ENCODE measurements around the gene ARPP19. TPM values are rescaled to one million over a fixed set of nuclear protein-coding genes. Genes with fewer than 3 reads are reported as not detected.

Gene ARPP19
- total RNA-seq, 1 experiment from 2014 or later = 163 TPM

DNA sequence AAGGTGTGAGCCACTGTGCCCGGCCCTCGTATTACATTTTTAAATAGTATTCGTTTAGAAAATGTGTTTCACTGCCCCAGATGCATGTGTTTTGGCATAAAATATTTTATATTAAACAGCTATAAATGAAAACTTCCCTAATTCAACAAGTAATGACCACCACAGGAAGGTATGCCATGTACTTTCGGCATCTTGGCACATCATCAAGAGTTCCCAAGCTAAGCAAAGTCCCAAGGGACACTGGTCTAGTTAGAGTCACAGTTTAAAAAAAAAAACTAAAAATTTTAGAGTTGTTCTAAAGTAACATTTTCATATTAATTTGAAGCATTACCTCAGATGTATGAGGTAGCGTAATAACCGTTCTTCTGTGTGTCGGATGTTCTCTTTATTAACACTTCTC, 15.6 kb upstream of the ARPP19 start:
- no TSS peak for BruUV-seq (replicated peaks)
- no peak for ATAC-seq
- no peaks in the 10 kb centered on the region for H3K27me3 ChIP-seq (ENCODE audit: insufficient read depth, low read length)
- no peak overlapping the region for H3K9ac ChIP-seq (ENCODE audit: low read length)
- H3K9me2 ChIP-seq (ENCODE audit: insufficient read depth) = no peaks in the 10 kb centered on the region
- H3K4me2 ChIP-seq (ENCODE audit: low read length) = no peak overlapping the region
- H3K79me2 ChIP-seq (ENCODE audit: insufficient read depth, low read length) = no peaks in the 10 kb centered on the region
- no peak for TF ChIP-seq ZFX (IDR thresholded peaks at IDR 0.05)
- no peak for TF ChIP-seq RAD21 (IDR thresholded peaks at IDR 0.05; ENCODE audit: low read depth)
- TF ChIP-seq SRF (IDR thresholded peaks at IDR 0.05; ENCODE audit: low read depth) = no peak
- TF ChIP-seq, protein P1, sequence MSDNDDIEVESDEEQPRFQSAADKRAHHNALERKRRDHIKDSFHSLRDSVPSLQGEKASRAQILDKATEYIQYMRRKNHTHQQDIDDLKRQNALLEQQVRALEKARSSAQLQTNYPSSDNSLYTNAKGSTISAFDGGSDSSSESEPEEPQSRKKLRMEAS (IDR thresholded peaks at IDR 0.05) = no peak
- TF ChIP-seq TCF7L2 (IDR thresholded peaks at IDR 0.05; ENCODE audit: borderline replicate concordance, extremely low read depth, insufficient read depth, insufficient read length) = no peak
- TF ChIP-seq, protein P2, sequence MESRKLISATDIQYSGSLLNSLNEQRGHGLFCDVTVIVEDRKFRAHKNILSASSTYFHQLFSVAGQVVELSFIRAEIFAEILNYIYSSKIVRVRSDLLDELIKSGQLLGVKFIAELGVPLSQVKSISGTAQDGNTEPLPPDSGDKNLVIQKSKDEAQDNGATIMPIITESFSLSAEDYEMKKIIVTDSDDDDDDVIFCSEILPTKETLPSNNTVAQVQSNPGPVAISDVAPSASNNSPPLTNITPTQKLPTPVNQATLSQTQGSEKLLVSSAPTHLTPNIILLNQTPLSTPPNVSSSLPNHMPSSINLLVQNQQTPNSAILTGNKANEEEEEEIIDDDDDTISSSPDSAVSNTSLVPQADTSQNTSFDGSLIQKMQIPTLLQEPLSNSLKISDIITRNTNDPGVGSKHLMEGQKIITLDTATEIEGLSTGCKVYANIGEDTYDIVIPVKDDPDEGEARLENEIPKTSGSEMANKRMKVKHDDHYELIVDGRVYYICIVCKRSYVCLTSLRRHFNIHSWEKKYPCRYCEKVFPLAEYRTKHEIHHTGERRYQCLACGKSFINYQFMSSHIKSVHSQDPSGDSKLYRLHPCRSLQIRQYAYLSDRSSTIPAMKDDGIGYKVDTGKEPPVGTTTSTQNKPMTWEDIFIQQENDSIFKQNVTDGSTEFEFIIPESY (IDR thresholded peaks at IDR 0.05; ENCODE audit: extremely low read depth, insufficient replicate concordance, low read length) = no peak
- no peak for TF ChIP-seq EGR1 (IDR thresholded peaks at IDR 0.05; ENCODE audit: low read depth)
- no peak for TF ChIP-seq POLR2AphosphoS5 (IDR thresholded peaks at IDR 0.05; ENCODE audit: low read depth, low read length)
- no peak for TF ChIP-seq YY1 (IDR thresholded peaks at IDR 0.05; ENCODE audit: extremely low read depth, insufficient replicate concordance, low read depth, low read length)
- no peak for TF ChIP-seq ELF1 (IDR thresholded peaks at IDR 0.05; ENCODE audit: borderline replicate concordance, low read depth)
- no peak for TF ChIP-seq ZNF274 (IDR thresholded peaks at IDR 0.05; ENCODE audit: low read depth, low read length)
- TF ChIP-seq SP1 (IDR thresholded peaks at IDR 0.05; ENCODE audit: low read depth) = no peak
- TF ChIP-seq JUND (IDR thresholded peaks at IDR 0.05) = no peak
- no peaks in the 10 kb centered on the region for H3K36me3 ChIP-seq (ENCODE audit: control insufficient read depth in 1 of 2, insufficient read depth in 2 of 2, low read length in 2 of 2)
- H3K4me3 ChIP-seq (replicated peaks in 1 of 2; ENCODE audit: low read depth in 1 of 2, low read length in 2 of 2) = no peak overlapping the region
- ChIA-PET POLR2A (no interaction called here), RAD21 (ENCODE audit: low non-redundant PET in 1 of 2, low total read pairs in 2 of 2, uncharacterized antibody in 2 of 2, unreplicated experiment in 2 of 2) (no interaction called here), CTCF (no interaction called here)
- H2AFZ ChIP-seq (ENCODE audit: low read depth, low read length, poor library complexity, severe bottlenecking) = no peak overlapping the region
- H4K20me1 ChIP-seq (ENCODE audit: insufficient read depth) = no peaks in the 10 kb centered on the region
- no peak overlapping the region for H3K27ac ChIP-seq (ENCODE audit: low read depth, low read length)
- no peaks in the 10 kb centered on the region for H3K9me3 ChIP-seq (ENCODE audit: control insufficient read depth in 1 of 2, insufficient read depth in 1 of 2, low read depth in 1 of 2, low read length in 2 of 2)
- DNase-seq (ENCODE audit: low read depth, low spot score) = no peak
- intact Hi-C loops (cut with micrococcal nuclease) = no loop called here
- no peaks in the 10 kb centered on the region for H3K4me1 ChIP-seq (ENCODE audit: control insufficient read depth in 1 of 2, insufficient read depth in 2 of 2, low read length in 2 of 2)

All from HCT116 (cell line).